Stimulated activated CD4-positive, alpha-beta T cell treated with anti-CD3 and anti-CD28 coated beads, Interleukin-15, amount 100 ng/mL, for 24 hours (primary cell): ENCODE results near the gene NRGN.
"Not testable (repeated sequence)": the region's sequence is repeated elsewhere in the genome, so short reads cannot be mapped to it uniquely, and the experiment has no call there.

ENCODE experiments used
- DNase-seq: peaks from one replicate; pipeline ENCODE4 v3.0.0-alpha.2; 2020

NRGN gene

GRCh38 chr11:124759266-124760204 lies 19.8 kb downstream of the NRGN start:
- no peak for DNase-seq

GRCh38 chr11:124760205-124760652 lies 20.5 kb downstream of the NRGN start:
- DNase-seq: no peak

- DNase-seq: no peak
Observed at GRCh38 chr11:124760806-124761205, 21.1 kb downstream of the NRGN start.

- DNase-seq: peak; percentile 21
Observed at GRCh38 chr11:124761301-124762104, 21.8 kb downstream of the NRGN start.

- DNase-seq: peak; percentile 82
Observed at GRCh38 chr11:124762105-124762623, 22.4 kb downstream of the NRGN start, which contains the start of gene ESAM. Gene ESAM (minus strand): TSS chr11:124762290. CDS start chr11:124762154, 136 bp downstream.

GRCh38 chr11:124762624-124763155 lies 22.9 kb downstream of the NRGN start:
- DNase-seq: peak; percentile 23

DNA sequence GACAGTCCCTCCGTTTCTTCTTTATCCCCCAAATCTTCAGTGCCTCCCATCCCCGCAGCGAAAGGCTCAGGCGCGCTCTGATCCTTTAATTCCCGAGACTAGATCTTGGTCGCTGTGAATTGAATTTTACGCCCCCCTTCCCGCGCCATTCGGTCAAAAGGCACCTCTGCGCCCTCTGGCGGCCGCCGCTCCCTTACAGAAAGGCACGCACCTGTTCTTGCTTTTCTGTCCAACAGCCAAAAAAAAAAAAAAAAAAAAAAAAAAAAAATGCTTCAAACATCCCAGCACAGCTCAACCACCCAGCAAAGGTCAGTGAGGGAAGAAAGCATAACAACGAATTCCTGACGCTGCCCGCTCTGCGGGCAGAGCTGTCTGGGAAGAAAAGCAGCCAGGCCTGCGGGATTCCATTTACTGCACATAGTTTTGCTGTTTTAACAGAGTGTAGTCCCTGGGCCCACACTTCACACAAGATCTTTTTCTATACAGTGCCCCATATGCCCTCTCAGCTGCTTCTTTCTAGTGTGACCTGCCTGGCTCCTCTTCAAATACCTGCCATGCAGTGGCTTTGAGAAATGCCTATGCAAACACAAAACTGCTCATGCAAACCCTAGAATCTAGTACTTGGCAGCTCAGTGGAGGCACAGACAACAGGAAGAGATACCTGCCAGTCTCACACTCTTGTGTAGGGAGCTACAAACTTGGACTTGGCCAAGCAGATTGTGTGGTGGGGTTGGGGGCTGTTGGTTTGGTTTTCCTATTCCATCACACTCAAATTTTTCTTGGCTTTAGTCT lies 23.6 kb downstream of the NRGN start:
- DNase-seq: peak; percentile 89

DNA sequence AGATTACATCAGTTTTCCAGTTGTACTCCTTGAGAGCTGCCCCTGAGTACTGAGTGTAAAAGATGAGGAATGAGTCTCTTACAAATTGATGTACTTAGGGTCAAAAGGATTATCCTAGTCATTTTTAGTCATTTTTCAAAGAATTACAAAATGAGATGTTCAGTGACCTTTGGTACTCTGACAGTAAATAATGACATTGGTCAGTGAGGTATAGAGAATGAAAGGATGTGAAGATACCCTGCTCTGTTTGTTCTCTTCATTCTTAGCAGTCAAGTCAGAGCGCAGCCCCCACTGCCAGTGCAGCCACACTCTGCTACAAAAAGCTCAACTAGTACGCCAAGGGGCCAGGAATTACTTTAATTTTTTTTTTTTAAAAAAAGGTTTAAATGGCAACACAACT lies 26.4 kb downstream of the NRGN start:
- DNase-seq: no peak

DNA sequence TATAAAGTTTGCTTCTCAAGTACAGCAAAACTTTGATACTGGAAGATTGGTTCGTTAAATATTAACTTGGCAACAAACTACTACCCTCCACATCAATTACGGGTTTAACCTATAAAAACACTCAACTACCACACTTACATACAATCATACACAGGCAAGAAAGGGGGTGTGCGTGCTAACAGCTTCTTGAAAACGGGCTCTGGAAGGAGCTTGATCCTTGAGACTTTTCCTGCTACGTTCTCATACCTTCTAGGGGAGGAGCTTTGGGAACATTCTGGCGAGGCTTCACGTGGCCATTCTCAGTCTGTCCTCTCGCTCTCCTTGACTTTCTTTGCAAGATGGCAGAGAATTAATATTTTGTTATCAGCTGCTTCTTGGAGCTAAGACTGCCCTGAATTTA lies 29.2 kb downstream of the NRGN start:
- no peak for DNase-seq

DNA sequence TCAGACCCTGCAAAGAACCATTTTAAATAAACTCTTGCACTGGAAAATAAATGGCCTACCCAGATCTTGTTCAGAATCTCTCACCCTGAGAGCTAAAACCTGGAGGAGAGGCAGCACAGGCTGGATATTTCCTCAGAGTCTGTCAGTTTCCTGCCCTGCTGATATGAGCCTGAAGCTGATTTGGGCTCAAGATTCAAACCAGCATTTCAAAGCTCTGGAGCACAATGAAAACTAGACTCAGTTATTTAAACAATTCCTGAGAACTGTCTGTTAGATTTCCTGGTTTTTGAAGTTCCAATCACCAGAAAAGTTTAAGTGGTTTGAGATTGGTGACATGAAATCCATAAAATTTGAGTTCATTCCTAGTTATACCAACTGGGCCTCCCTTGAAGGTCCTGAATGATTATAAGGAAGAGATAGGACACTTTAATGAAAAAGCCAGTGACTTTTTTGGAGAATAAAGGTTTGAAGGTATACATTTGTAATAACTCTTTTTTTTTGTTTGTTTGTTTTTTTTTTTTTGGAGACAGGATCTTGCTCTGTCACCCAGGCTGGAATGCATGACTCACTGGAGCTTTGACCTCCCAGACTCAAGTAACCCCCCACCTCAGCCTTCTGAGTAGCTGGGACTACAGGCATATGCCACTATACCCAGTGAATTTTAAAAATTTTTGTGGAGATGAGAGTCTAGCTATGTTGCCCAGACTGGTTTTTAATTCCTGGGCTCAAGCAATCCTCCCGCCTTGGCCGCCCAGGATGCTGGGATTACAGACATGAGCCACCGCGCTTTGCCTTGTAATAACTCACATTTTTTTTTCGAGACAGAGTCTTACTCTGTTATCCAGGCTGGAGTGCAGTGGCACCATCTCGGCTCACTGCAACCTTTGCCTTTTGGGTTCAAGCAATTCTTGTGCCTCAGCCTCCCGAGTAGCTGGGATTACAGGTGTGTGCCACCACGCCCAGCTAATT lies 30.3 kb downstream of the NRGN start:
- no peak for DNase-seq

- not testable (repeated sequence) for DNase-seq
Observed at GRCh38 chr11:124770959-124771358, 31.2 kb downstream of the NRGN start.

DNA sequence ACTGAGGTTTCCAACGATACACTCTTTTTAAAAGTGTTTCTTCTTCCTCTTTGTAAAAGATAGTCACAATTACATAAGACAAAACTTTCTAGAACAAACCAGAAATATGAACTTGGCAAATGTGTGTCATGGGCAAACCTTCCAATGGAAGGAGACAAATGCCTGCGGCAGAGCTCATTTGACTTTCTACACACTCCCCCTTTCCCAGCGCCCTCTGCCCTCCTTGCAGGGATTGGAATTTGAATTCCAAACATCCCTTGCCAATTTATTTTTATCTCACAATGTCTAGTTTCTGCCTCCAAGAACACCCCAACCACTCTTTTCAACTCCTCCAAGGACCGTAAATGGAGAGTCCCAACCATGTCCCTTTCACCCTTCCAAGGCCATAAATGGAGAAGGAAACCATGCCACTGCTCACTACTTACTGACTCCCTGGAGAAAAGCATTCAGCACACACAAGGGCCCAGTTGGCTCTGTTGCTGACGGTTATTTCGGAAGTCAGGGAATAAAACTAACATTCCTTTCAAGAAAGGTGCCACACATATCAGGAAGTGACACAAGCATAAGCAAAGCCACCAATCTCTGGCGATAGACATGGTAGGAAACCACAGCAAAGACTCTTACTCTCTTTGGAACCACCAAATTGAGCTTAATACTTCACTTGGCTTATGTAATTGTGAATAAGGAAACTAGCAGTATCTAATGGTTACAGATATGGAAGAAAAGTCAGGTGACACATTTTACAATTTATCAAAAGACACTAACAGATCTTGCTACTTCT lies 37.3 kb downstream of the NRGN start:
- no peak for DNase-seq

- DNase-seq: no peak
Observed at GRCh38 chr11:124778281-124778680, 38.5 kb downstream of the NRGN start.

DNA sequence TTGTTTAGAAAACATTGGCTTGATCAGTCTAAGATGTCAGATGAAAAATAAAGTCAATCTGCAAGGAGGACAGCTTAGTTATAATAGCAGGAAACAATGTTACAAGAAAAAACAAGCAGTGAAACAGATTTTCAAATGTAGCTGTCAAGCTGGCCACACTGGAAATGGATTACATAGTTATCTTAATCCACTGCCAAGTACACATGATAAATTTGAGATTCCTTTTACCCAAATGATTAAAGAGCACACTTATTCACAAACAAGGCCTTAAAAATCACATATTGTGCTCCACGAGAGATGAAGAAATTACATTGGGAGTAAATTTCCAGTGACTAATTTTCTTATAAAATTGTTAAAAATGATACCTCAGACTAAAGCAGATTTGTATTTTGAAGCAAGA lies 39.8 kb downstream of the NRGN start:
- no peak for DNase-seq

GRCh38 chr11:124783002-124783401 lies 43.3 kb downstream of the NRGN start:
- no peak for DNase-seq

- DNase-seq: no peak
Observed at GRCh38 chr11:124784051-124784450, 44.3 kb downstream of the NRGN start.

DNA sequence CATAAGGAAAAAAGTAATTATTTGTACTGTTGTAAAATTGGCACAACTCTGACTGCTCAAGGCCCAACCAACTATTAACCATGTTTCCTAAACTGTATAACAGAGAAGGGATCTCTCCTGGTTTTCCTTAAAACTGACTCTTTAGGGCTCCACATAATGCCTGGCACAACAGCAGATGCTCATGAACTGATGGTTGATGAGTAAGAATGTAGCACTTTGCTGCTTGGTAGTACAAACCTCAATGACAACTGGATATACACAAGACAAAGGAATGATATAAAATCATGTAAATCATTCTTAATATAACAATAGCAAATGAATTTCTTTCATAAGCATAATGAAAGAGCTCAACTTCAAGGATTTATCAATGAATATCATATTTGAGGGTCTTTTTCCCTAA lies 48.8 kb downstream of the NRGN start:
- DNase-seq: no peak

DNA sequence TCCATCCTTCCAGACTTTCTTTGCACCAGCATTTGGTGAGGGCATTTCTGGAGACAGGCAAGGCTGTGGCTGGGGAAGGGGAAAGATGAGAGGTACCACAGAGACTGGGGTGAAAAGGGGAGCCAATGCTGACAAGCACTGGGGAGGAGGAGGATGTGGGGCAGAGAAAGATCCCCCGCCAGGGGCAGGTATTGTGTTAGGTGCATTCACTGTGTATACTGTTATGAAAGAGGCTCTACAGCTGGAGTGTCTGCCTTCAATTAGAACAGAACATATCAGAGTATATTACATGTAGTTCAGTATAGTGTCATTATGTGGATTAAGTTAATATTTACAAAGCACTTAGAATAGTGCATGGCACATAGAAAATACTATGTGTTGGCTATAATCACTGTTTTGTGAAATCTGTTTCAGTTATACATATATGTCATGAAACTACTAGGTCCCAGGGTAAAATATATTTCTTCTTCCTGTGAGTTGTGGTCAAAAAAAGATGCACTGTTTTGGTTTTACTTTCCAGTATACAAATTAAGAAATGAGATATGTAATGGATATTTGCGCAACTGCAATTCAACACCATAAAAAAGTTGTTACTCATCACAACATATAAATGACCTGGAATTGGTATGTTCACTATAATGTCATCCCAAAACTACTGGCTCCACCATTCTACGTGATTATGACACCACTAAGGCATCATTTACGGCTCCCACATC lies 52.0 kb downstream of the NRGN start:
- no peak for DNase-seq

- peak; percentile 18 for DNase-seq
Observed at GRCh38 chr11:124793466-124794278, 53.9 kb downstream of the NRGN start.
